ENCODE measurements around the gene PSG2.
A peak's percentile ranks its signal among the peaks of the same experiment; 100 is the strongest.
"Not testable (repeated sequence)": the region's sequence is repeated elsewhere in the genome, so short reads cannot be mapped to it uniquely, and the experiment has no call there.

Gene PSG2

DNA sequence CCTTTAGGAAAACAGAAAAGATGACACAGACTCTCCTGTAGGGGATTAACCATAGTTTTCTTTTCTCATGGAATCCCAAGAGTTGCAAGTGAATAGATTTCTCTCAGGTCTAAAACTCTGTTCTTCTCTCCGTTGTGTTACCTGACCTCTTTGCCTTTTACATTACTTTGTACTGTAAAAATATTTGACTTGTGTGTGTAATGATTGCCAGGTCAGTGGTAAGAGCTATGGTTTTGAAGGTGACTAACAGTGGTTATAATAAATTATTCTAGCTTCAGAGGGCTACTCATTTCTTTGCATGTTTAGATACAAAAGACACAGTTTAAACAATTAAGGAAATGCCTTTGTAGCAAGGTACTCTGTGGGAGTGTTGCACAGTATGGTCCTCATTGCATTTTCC, 23.0 kb upstream of the PSG2 start:
- no peak for TF ChIP-seq CTCF (conservative IDR thresholded peaks at IDR 0.05; ENCODE audit: low read depth, low read length)
- H3K4me3 ChIP-seq (ENCODE audit: low read depth, low read length) = no peak overlapping the region
- no peak for DNase-seq (ENCODE audit: low read depth)

DNA sequence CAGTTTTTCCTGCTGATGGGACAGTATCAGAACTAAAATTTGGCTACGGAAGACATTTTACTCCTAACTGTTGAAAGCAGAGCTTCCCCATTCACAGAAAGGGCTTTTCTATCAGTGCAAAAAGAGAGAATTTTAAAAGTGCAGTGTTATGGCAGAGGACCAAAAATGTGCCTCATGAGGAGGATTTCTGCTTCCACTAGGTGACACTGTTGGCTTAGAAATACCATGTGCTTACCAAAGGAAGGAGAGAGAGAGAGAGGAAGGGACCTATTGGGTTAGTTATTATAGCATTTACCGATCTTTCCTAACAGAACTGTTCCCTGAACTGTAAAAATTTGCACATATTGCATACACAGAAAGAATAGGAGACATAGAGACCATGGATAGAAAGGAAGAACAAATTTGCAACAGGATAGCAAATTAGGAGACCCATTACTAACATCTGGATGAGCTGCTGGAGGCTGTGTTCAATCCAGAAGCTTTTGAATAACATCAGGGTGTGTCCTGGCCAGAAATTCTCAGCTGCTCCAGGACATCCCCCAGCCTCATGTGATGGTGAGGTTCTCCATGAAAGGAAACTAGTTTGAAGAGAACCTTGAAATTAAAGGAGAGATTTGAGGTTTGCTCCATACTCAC, 21.8 kb upstream of the PSG2 start:
- peak; percentile 68 for TF ChIP-seq CTCF (conservative IDR thresholded peaks at IDR 0.05; ENCODE audit: low read depth, low read length)
- DNase-seq (ENCODE audit: low read depth) = peak; percentile 81
- H3K4me3 ChIP-seq (ENCODE audit: low read depth, low read length) = not testable (repeated sequence)

DNA sequence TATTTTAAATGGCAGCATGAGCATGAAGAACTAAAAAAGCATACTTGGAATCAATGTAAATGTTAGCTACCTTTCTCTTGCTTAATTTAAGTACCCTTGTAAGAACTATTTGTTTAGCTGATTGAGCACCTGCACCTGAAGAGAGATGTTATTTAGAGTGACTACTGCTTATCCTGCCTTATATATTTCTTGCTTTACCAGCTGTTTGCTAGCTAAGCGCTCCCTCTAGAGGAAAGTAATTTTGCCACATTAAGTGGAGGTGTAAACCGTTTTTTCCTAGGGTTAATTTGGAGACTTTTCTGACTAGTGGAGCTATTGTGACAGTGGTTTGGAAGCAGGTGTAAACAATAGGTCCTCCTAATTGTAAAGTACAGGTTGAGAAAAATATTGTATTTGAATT, 19.4 kb upstream of the PSG2 start:
- H3K4me3 ChIP-seq (ENCODE audit: low read depth, low read length) = no peak overlapping the region
- DNase-seq (ENCODE audit: low read depth) = no peak
- TF ChIP-seq CTCF (conservative IDR thresholded peaks at IDR 0.05; ENCODE audit: low read depth, low read length) = no peak

DNA sequence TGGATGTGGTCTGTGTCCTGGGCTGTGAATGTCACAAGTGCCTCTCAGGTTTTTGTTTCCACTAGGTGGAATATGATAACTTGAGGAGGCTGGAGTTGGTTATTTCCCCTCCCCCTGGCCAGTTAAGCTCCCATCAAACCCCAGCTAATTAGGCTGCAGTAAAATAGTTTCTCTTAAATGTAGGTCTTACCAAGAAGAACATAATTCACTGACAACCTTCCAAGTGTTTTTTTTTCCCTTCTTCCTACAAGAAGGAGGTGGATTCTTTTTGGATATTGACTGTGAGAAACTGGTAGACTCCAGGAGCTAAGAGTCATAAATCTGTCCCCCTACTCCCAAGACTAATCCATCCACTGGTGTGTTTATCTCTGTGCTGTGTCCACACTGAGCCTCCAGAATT, 15.9 kb upstream of the PSG2 start:
- DNase-seq (ENCODE audit: low read depth) = not testable (repeated sequence)

GRCh38 chr19:43087702-43088340, 5.3 kb upstream of the PSG2 start:
- DNase-seq (ENCODE audit: low read depth) = peak; percentile 80
- peak; percentile 61 for TF ChIP-seq CTCF (conservative IDR thresholded peaks at IDR 0.05; ENCODE audit: low read depth, low read length)
- not testable (repeated sequence) for H3K4me3 ChIP-seq (ENCODE audit: low read depth, low read length)

More for the DNA sequence above, 15.9 kb upstream of the PSG2 start:
- not testable (repeated sequence) for H3K4me3 ChIP-seq (ENCODE audit: low read depth, low read length)

DNA sequence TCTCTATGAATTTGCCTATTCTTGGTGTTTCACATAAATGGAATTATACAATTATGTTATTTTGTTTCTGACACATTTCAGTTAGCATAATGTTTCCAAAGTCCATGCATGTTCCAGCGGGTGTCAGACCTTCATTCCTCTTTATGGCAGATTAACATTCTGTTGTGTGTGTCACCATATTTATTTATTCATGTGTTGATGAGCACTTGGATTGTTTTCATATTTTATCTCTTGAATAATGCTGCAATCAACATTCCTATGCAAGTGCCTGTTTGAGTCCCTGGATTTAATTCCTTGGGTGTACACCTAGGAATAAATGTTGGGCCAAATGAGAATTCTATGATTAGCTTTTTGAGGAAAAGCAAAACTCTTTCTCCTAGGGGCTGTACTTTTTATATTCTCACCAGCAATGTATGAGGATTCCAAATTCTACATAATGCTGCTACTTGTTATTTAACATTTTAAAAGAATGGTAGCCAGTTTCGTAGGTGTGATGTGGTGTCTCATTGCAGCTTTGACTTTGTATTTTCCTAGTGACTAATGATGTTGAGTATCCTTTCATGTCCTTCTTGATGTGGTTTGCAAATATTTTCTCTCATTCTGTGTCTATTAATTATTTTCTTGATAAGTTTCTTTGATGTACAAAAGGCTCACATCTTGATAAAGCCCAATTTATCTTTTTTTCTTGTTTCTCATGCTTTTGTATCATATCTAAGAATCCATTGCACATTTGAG, 3.5 kb upstream of the PSG2 start:
- H3K4me3 ChIP-seq (ENCODE audit: low read depth, low read length); DNase-seq (ENCODE audit: low read depth): not testable (repeated sequence)

DNA sequence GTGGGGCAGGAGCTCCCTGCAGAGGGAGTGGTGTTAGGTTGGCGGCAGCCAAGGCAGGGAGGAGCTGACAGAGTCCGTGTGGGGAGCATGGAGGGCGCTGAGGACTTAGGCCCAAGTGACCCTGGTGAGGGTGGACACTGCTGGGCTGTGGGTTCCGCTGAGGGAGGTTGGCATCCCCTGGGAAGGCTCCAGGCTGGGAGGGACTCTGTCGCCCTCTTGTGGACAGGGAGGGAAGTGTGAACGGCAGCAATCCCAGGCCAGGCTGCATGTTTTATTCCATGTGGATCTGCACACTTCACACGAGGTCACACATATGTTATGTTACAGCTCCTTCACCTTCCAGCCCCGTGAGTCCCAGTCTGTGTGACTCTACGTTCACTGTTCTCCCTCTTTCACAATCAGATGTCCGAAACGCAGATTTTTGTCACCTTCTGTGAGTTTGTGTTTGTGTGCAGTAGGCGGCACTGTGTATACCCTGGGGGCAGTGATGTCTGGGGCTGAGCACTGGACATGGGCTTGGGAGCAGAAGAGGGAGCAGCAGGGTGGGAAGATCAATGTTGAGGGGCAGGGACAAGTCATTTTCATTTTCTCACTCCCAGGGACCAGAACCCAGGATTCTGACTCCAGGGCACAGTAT, 1.8 kb upstream of the PSG2 start:
- H3K4me3 ChIP-seq (ENCODE audit: low read depth, low read length) = not testable (repeated sequence)
- DNase-seq (ENCODE audit: low read depth) = peak; percentile 33
- TF ChIP-seq CTCF (conservative IDR thresholded peaks at IDR 0.05; ENCODE audit: low read depth, low read length) = peak; percentile 58

DNA sequence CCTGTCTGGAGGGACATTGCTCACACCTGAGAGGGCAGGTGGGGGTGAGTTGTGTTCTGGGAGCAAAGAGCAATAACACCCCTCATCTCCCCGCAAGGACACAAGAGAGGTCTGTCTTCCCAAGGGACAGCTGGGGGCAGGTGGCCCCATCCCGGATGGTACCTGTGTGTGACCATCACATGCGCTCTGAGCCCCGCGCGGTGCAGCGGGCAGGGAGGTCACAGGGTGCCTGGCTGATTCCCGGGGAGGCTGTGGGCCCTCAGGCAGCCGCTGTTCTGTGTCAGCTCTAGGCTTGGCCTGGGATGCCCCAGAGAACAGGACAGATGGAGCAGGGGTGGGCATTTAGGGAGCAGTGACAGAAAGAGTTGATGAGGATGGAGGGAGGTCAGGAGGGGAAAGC, 1.2 kb upstream of the PSG2 start:
- H3K4me3 ChIP-seq (ENCODE audit: low read depth, low read length); DNase-seq (ENCODE audit: low read depth): not testable (repeated sequence)

All from choroid plexus epithelial cell (primary cell).